Measurements from ENCODE around the gene HCST. TPM values are rescaled to one million over a fixed set of nuclear protein-coding genes. Genes with fewer than 3 reads are reported as not detected.

HCST gene
- total RNA-seq, 2 donors from 2014 or later, result 4.9 TPM; not detected in 1

DNA sequence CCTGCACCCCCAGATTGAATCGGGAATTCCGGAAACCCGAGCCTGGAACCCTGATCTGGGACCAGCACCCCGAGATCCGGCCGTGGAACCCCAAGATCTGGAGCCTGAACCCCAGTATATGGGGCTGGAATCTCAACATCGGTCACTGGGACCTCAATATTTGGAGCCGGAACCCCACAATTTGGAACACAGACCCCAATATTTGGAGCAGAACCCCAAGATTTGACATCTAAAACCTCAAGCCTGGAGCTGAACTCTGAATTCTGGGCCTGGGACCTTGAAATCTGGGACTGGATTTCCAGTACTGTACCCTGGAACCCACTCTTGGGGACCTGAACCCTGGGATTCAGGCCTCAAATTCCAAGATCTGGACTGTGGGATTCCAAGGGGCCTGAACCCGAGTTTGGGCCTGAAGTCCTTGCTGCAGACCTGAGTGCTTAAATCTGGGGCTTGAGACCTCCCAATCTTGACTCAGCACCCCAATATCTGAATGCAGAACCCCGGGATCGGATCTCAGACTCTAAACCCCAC, 34.5 kb downstream of the HCST start:
- peak overlapping the region; percentile 78 to 86 for H3K27ac ChIP-seq
- peak overlapping the region; percentile 72 to 77 for H3K4me3 ChIP-seq
- H3K9me3 ChIP-seq, result no peaks in the 10 kb centered on the region
- intact Hi-C loops (cut with DNase I), result loop anchor here (5.0 kb wide), 1 partner anchor 180 kb away; the partner anchor contains the start of genes HSPB6 and PROSER3
- WGBS, result 23% methylated on average over 11 of the region's 11 CpGs
- TF ChIP-seq POLR2A (IDR thresholded peaks at IDR 0.05), result no peak
- no peaks in the 10 kb centered on the region for H3K27me3 ChIP-seq (replicated peaks; ENCODE audit: insufficient read depth)
- no peaks in the 10 kb centered on the region for H3K36me3 ChIP-seq
- peaks cover 7% of the 10 kb centered on the region for H3K4me1 ChIP-seq (replicated peaks)
- no peak for DNase-seq (ENCODE audit: low spot score)

GRCh38 chr19:35937345-35938281, 35.3 kb downstream of the HCST start:
- Histone ChIP-seq H3K4me3 (peak overlapping the region; percentile 72 to 77), H3K36me3 (no peaks in the 10 kb centered on the region), H3K27me3 (replicated peaks; ENCODE audit: insufficient read depth) (no peaks in the 10 kb centered on the region), H3K4me1 (replicated peaks) (peaks cover 7% of the 10 kb centered on the region), H3K9me3 (no peaks in the 10 kb centered on the region), H3K27ac (no peak overlapping the region)
- intact Hi-C loops (cut with DNase I), result loop anchor here (5.0 kb wide), 1 partner anchor 180 kb away; the partner anchor contains the start of genes HSPB6 and PROSER3
- DNase-seq (ENCODE audit: low spot score), result no peak
- TF ChIP-seq CTCF (IDR thresholded peaks at IDR 0.05) (no peak), POLR2AphosphoS5 (IDR thresholded peaks at IDR 0.05) (no peak), POLR2A (IDR thresholded peaks at IDR 0.05) (no peak)
- 45% methylated on average over 14 of the region's 14 CpGs for WGBS

DNA sequence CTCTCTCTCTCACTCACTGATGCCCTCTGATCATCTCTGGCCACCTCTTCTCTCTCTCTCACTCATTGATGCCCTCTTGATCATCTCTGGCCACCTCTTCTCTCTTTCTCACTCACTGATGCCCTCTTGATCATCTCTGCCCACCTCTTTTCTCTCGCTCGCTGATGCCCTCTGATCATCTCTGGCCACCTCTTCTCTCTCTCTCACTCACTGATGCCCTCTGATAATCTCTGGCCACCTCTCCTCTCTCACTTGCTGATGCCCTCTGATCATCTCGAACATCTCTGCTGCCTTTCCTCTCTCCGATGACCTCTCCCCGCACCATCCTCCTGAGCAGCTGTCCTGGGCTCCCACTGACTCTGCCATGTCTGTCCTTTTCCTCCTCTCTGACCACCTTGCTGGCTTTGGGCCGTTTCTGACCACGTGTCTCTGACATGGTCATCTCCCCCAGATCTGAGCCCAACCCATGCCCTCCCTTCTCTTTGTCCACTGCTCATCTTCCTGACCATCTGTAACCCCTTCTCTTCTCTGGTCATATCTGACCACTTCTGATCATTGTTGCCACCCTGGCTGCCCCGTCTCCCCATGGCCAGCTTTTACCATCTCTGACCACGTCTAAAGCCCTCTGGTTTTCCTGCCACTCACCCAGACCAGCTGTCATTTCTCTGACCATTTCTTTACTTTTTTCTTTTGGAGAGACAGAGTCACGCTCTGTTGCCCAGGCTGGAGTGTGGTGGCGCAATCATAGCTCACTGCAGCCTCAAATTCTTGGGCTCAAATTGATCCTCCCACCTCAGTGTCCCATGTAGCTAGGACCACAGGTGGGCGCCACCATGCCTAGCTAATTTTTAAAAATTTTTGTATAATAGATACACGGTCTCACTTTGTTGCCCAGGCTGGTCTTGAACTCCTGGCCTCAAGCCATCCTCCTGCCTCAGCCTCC, 36.2 kb downstream of the HCST start:
- TF ChIP-seq CTCF (IDR thresholded peaks at IDR 0.05) (no peak), POLR2A (IDR thresholded peaks at IDR 0.05) (no peak), POLR2AphosphoS5 (IDR thresholded peaks at IDR 0.05) (no peak)
- H3K27ac ChIP-seq, result no peak overlapping the region

DNA sequence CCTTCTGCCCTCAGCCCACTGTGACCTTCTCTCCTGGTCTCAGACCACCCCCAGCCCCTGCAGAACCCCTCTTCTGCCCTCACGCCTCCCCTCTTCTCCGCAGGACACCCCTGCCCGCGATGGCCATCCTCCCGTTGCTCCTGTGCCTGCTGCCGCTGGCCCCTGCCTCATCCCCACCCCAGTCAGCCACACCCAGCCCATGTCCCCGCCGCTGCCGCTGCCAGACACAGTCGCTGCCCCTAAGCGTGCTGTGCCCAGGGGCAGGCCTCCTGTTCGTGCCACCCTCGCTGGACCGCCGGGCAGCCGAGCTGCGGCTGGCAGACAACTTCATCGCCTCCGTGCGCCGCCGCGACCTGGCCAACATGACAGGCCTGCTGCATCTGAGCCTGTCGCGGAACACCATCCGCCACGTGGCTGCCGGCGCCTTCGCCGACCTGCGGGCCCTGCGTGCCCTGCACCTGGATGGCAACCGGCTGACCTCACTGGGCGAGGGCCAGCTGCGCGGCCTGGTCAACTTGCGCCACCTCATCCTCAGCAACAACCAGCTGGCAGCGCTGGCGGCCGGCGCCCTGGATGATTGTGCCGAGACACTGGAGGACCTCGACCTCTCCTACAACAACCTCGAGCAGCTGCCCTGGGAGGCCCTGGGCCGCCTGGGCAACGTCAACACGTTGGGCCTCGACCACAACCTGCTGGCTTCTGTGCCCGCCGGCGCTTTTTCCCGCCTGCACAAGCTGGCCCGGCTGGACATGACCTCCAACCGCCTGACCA, 37.2 kb downstream of the HCST start:
- 94% methylated on average over 55 of the region's 55 CpGs for WGBS
- DNase-seq (ENCODE audit: low spot score), result no peak
- TF ChIP-seq POLR2AphosphoS5 (IDR thresholded peaks at IDR 0.05) (no peak), CTCF (IDR thresholded peaks at IDR 0.05) (no peak), POLR2A (IDR thresholded peaks at IDR 0.05) (no peak)
- H3K36me3 ChIP-seq, result no peaks in the 10 kb centered on the region
- H3K27me3 ChIP-seq (replicated peaks; ENCODE audit: insufficient read depth), result no peaks in the 10 kb centered on the region
- no peaks in the 10 kb centered on the region for H3K9me3 ChIP-seq
- peaks cover 7% of the 10 kb centered on the region for H3K4me1 ChIP-seq (replicated peaks)
- intact Hi-C loops (cut with DNase I), result loop anchor here (5.0 kb wide), 1 partner anchor 182 kb away; the partner anchor contains the start of genes HSPB6 and PROSER3
- H3K27ac ChIP-seq, result no peak overlapping the region
- no peak overlapping the region for H3K4me3 ChIP-seq

More for the DNA sequence above, 36.2 kb downstream of the HCST start:
- Histone ChIP-seq H3K4me1 (replicated peaks) (peaks cover 7% of the 10 kb centered on the region), H3K9me3 (no peaks in the 10 kb centered on the region), H3K27me3 (replicated peaks; ENCODE audit: insufficient read depth) (no peaks in the 10 kb centered on the region), H3K4me3 (no peak overlapping the region), H3K36me3 (no peaks in the 10 kb centered on the region)
- intact Hi-C loops (cut with DNase I), result loop anchor here (5.0 kb wide), 1 partner anchor 181 kb away; the partner anchor contains the start of genes HSPB6 and PROSER3
- WGBS, result 79% methylated on average over 13 of the region's 13 CpGs
- DNase-seq (ENCODE audit: low spot score), result no peak
